Suppressor macrophage (primary cell): ENCODE results near the gene KCNQ1.

Experiments
- DNase-seq, 4 experiments: peaks; one replicate each; pipeline ENCODE4 v3.0.0-alpha.2; 2020 to 2022

KCNQ1 gene

DNA sequence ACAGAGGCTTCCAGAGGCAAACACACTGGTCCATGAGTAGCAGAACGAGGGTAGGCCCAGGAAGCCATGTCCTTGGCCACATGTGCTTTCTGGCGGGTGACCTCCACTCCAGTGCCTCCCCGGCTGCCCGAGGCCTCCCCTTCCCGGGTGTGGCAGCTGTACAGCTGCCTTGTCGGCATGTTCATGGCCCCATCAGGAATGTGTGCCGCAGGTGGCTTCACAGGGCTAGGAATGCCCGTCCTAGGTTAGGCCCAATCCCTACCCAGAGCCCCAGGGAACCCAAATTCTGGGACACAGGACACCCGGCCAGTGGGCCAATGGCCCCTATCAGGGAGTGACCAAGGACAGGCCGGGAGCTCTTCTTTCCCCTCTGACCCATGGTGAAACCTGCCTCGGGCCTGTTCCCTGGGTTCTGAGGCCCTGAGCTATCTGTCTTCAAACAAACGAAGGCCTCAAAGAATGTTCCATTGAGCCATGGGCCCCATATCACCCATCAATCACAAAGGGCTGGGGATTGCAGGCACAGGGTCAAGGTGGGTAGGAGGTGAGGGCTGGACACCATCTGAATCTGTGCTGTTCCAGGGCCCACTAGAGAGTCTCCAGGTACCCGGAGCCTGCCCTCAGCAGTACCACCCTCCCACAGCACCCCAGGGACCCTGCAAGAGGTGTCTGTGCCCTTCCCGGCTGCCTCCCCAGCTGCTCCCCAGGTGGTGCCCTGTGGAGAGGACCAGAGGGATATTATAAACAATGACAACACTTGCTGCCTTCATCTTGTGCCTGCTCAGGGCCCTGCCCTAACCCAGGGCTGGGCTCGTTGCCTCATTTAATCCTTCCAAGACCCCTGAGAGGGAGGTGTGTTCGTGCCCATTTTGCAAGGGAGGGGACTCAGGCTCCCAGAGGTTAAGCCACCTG, 444.8 kb downstream of the KCNQ1 start:
- DNase-seq, result no peak

DNA sequence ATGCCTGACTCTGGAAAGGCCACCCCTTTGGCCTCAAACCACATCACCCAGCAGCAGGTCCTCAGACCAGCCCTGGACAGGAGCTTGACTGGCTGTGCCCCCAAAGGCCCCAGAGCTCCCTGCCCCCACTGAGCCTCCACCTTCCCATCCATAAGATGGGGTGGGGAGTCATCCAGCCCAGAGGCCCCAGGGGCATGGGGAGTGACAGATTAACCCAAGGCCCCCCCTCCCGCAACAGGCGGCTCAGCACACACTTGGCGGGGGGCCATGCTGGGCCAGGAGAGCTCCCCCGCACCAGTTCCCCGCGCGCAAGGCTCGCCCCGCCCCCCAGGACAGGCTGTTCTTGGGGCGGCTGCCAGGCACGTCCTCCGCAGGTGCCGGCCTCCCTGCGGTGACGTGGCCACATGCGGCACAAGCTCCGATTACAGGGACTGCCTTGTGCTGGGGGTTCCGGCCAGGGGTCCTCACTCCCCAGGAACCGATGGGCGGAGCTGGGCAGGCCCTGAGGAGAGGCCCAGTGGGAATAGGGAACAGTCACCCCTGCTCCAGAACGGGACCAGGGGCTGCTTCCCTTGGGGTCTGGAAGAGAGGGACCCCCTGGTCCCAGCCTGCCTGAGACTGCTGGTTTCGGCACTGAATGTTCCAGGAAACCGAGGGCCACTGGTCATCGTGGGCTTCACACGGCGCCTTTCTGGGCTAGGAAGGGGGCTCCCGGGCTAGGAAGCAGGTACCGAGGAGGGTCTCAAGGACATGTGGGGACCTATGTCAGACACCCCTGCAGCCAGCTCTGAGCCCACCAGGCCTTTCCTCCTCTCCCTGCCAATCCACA, 445.9 kb downstream of the KCNQ1 start:
- DNase-seq, result no peak

DNA sequence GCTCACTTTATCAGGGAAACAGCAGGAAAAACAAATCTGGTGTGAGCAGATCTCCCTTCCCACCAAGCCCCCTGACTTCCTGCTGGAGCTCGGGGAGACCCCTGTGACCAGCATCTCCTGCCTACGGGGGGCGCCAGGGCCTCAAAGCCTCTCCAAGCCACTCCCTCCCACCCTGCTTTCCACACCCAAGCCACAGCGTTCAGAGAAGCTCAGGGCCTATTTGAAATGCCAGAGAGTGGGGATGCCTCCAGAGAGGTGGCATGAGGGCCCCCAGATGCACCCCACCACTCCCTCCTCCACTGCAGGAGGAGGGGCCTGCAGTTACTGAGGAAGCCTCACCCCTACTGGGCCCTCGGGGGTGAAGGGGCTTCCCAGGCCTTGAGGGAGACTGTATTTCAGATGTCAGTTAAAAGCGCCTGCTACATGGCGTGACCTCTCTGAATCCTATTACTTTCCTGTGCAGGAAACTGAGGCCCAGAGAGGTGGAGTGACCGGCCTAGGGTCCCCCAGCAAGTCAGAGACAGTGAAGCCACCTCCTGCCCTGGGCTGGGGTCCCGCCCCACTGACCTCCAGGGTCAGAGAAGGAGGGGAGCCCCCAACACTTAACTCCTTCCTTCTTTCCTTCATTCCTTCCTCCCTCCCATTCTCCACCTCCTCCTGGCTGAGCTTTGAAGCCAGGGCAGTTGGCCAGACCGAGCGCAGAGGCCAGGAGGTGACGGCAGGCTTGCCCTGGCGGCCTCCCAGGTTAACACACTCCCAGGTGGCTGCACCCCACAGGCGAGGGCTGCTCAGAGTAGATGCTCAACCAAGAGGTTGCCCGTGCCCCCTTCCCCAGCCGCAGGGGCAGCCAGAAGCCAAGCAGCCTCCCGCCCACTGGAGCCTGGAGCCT, 446.8 kb downstream of the KCNQ1 start:
- DNase-seq, result no peak

DNA sequence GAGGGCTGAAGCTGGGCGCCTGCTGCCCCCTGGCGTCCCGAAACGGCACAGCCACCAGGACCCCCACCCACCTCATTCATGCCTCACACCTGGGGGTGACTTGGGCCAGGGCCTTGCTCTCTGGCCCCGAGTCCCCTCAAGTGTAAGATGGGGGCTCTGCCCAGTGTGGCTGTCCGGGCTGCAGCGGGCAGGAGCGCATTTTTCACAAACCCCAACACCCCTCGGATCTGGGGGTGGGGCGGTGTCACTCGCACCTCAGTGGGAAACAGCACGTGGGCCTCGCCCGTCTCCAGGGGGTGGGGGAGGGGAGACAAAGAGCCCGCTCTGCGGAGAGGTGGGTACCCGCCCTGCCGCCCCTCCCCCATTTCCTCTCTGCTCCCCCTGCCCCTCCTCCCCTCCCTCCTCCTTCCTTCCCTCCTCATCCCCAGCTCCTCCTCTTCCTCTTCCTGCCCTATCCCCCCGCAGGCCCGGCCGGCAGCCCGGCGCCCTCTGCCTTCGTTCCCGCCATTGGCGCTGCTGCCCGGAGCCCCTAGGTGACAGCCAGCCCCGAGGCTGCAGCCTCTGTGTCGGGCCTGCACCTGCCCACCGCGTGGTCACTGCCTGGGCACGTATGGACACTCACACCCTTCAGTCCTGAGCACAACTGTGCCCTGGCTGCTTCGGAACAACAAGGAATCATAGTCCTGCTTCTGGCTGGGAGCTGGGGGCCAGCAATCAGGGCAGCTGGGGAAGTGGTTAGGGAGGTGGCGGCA, 447.6 kb downstream of the KCNQ1 start:
- DNase-seq, result peak; percentile 35 to 69 (median 56)

DNA sequence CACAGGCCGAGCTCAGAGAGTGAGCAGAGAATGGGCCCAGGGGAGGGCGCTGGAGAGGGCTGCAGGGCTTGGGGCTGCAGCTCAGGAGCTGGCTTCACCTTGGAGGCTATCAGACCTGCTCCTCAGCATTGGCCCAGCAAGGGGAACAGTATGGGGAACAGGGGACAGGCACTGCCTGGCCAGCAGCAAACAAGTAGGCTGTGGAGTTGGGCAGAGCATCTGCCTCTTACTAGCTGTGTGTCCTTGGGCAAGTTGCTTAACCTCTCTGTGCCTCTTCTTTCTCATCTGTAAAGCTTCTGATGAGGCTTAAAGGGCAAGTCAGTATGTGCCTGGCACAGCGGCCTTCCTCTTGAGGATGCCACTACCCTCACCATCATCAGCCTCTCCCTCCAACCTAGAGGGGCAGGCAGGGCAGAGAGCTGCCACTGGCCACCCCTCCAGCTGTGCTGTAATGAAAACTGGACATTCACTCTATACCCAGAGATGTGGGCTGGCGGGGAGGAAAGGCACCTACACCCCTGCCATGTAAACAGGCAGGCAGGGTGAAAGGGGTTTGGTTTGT, 448.2 kb downstream of the KCNQ1 start:
- peak in 3 of 4 experiments; percentile 62 to 79 (median 71) for DNase-seq

DNA sequence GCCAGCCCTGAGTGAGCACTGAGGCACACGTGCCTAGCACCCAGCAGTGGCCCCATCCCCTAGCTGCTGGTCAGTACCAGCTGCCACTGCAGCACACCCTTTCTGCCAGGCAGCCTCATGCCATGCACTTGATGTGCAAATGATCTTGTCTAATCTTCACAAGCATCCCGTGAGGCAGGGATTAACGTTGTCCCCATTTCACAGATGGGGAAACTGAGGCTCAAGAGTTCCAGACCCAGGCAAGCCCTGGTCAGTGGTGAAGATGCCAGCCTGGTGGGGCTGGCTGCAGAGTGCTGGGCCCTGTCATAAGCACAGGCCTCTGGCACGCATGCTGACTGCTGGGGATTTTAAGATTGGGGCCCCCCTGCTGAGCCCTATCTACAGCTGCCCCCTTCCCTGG, 449.1 kb downstream of the KCNQ1 start:
- DNase-seq, result no peak

DNA sequence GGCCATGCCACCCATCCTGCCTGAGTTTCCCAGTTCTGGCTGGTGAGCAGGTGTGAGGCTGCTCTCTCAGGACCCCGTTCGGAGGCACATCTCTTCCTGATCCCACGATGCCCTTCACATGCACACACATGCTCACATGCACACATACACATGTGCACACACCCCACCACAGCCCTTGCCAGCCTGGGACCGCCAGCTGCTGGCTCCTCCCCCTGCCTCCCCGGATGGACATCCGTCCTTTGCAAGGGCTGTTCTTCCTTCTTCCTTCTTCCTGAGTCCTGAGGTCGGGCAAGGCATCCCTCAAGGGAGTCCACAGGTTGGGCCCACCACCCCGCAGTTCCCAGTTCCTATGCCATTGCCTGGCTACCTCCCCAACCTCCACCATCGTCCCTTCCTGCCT, 451.2 kb downstream of the KCNQ1 start:
- DNase-seq, result no peak

DNA sequence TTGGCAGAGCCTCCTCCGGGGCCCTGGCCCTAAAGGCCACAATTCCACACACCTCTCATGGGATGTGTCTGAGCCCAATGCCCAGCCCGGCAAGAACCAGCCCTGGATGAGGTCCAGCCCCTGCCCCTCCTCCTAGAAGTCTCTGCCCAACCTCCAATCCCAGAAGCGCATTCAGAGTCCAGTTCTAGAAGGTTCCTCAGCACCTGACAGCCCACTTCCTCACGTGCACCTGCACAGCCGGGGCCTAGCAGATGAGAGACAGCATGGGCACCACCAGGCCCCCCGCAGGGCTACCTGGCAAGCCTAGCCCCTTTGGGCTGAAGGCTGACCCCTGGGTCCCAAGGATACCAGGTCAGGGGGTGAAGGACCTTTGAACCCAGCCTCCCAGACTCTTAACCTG, 452.2 kb downstream of the KCNQ1 start:
- DNase-seq, result no peak

DNA sequence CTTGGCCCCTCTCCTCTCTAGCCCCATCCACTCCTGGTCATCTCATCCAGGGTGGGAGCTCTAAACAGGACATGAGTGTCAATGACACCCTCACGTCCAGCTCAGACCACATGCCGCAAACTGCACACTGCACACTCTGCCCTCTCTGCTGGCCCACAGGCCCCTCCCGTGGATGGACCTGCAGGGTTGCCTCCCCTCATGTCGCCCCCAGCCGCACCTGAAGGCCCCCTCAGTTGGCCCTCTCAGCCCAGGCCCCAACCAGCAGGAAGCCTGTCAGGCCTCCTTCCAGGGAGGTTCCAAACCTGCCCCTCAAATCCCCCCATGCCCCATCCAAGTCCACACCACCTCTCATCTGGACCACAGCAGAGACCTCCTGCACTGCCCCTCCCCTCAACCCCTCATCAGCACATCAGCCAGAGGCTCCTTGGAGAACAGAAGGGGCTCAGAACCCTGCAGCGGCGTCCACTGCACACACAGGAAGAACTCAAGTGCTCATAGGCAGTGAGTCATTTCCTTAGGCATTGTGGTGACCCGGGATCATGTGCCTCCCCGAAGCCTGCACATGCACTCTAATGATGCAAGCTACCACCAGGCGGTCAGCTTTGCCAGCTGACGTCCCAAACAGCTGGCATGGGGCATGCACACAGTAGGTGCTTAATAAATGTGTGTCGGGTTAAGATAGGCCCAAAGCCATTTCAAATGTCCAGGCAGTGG, 453.7 kb downstream of the KCNQ1 start:
- DNase-seq, result peak; percentile 89 to 95 (median 94)
